Measurements from ENCODE around the gene ARL5B.

The ARL5B gene

GRCh38 chr10:18658271-18659124 lies 733 bp upstream of the ARL5B start:
- in situ Hi-C loops (cut with MboI; ENCODE audit: low sequenced_read_pairs): no loop called here

- in situ Hi-C loops (cut with MboI; ENCODE audit: low sequenced_read_pairs): no loop called here
These were observed 746 bp downstream of the ARL5B start for GRCh38 chr10:18659819-18660535.

GRCh38 chr10:18660816-18661431 lies 1.7 kb downstream of the ARL5B start:
- in situ Hi-C loops (cut with MboI; ENCODE audit: low sequenced_read_pairs): no loop called here

GRCh38 chr10:18664841-18665478 lies 5.7 kb downstream of the ARL5B start:
- in situ Hi-C loops (cut with MboI; ENCODE audit: low sequenced_read_pairs): no loop called here

GRCh38 chr10:18665815-18666558 lies 6.8 kb downstream of the ARL5B start:
- in situ Hi-C loops (cut with MboI; ENCODE audit: low sequenced_read_pairs): no loop called here

GRCh38 chr10:18666810-18667209 lies 7.6 kb downstream of the ARL5B start:
- in situ Hi-C loops (cut with MboI; ENCODE audit: low sequenced_read_pairs): no loop called here

- in situ Hi-C loops (cut with MboI; ENCODE audit: low sequenced_read_pairs): no loop called here
These were observed 8.8 kb downstream of the ARL5B start for GRCh38 chr10:18668026-18668425.

- in situ Hi-C loops (cut with MboI; ENCODE audit: low sequenced_read_pairs): no loop called here
These were observed 16.0 kb downstream of the ARL5B start for GRCh38 chr10:18675086-18675801.

- in situ Hi-C loops (cut with MboI; ENCODE audit: low sequenced_read_pairs): no loop called here
These were observed 21.5 kb downstream of the ARL5B start for GRCh38 chr10:18680754-18681153.

GRCh38 chr10:18681366-18681765 lies 22.1 kb downstream of the ARL5B start:
- in situ Hi-C loops (cut with MboI; ENCODE audit: low sequenced_read_pairs): no loop called here

GRCh38 chr10:18681971-18682411 lies 22.8 kb downstream of the ARL5B start:
- in situ Hi-C loops (cut with MboI; ENCODE audit: low sequenced_read_pairs): no loop called here

- in situ Hi-C loops (cut with MboI; ENCODE audit: low sequenced_read_pairs): no loop called here
These were observed 24.2 kb downstream of the ARL5B start for GRCh38 chr10:18683427-18683826.

GRCh38 chr10:18684416-18684815 lies 25.2 kb downstream of the ARL5B start:
- in situ Hi-C loops (cut with MboI; ENCODE audit: low sequenced_read_pairs): no loop called here

GRCh38 chr10:18684953-18685352 lies 25.7 kb downstream of the ARL5B start:
- in situ Hi-C loops (cut with MboI; ENCODE audit: low sequenced_read_pairs): no loop called here

- in situ Hi-C loops (cut with MboI; ENCODE audit: low sequenced_read_pairs): no loop called here
These were observed 26.3 kb downstream of the ARL5B start for GRCh38 chr10:18685555-18685954.

GRCh38 chr10:18687195-18687594 lies 28.0 kb downstream of the ARL5B start:
- in situ Hi-C loops (cut with MboI; ENCODE audit: low sequenced_read_pairs): no loop called here

- in situ Hi-C loops (cut with MboI; ENCODE audit: low sequenced_read_pairs): no loop called here
These were observed 28.5 kb downstream of the ARL5B start for GRCh38 chr10:18687706-18688105.

- in situ Hi-C loops (cut with MboI; ENCODE audit: low sequenced_read_pairs): no loop called here
These were observed 30.3 kb downstream of the ARL5B start for GRCh38 chr10:18689498-18689897.

- in situ Hi-C loops (cut with MboI; ENCODE audit: low sequenced_read_pairs): no loop called here
These were observed 31.3 kb downstream of the ARL5B start for GRCh38 chr10:18690541-18690940.
